ENCODE results near the gene TMED3. TPM values are rescaled to one million over a fixed set of nuclear protein-coding genes. Genes with fewer than 3 reads are reported as not detected.

The TMED3 gene
- total RNA-seq, 2 donors from 2014 or later: 140 to 220 TPM

GRCh38 chr15:79364571-79365240, 53.8 kb downstream of the TMED3 start:
- no peaks in the 10 kb centered on the region for H3K4me1 ChIP-seq (replicated peaks)
- no peak overlapping the region for H3K27ac ChIP-seq
- TF ChIP-seq POLR2AphosphoS5 (IDR thresholded peaks at IDR 0.05): no peak
- TF ChIP-seq POLR2A (IDR thresholded peaks at IDR 0.05): no peak
- no peak for TF ChIP-seq CTCF (IDR thresholded peaks at IDR 0.05)
- H3K9me3 ChIP-seq: no peaks in the 10 kb centered on the region
- intact Hi-C loops (cut with DNase I): no loop called here
- H3K36me3 ChIP-seq: no peaks in the 10 kb centered on the region
- WGBS: 93% methylated on average over 9 of the region's 9 CpGs
- H3K27me3 ChIP-seq (replicated peaks; ENCODE audit: insufficient read depth): no peaks in the 10 kb centered on the region
- H3K4me3 ChIP-seq: no peak overlapping the region
- no peak for DNase-seq (ENCODE audit: low spot score)

GRCh38 chr15:79365765-79366164, 54.9 kb downstream of the TMED3 start:
- intact Hi-C loops (cut with DNase I): no loop called here
- WGBS: 32% methylated on average over 3 of the region's 3 CpGs
- H3K27me3 ChIP-seq (replicated peaks; ENCODE audit: insufficient read depth): no peaks in the 10 kb centered on the region
- no peaks in the 10 kb centered on the region for H3K9me3 ChIP-seq
- TF ChIP-seq POLR2AphosphoS5 (IDR thresholded peaks at IDR 0.05) (no peak), CTCF (IDR thresholded peaks at IDR 0.05) (no peak), POLR2A (IDR thresholded peaks at IDR 0.05) (no peak)
- H3K36me3 ChIP-seq: no peaks in the 10 kb centered on the region
- H3K4me1 ChIP-seq (replicated peaks): no peaks in the 10 kb centered on the region
- no peak overlapping the region for H3K27ac ChIP-seq
- DNase-seq (ENCODE audit: low spot score): no peak
- no peak overlapping the region for H3K4me3 ChIP-seq

- Histone ChIP-seq H3K36me3 (no peaks in the 10 kb centered on the region), H3K27ac (no peak overlapping the region), H3K4me3 (no peak overlapping the region), H3K9me3 (no peaks in the 10 kb centered on the region), H3K4me1 (replicated peaks) (no peaks in the 10 kb centered on the region), H3K27me3 (replicated peaks; ENCODE audit: insufficient read depth) (no peaks in the 10 kb centered on the region)
- DNase-seq (ENCODE audit: low spot score): no peak
- TF ChIP-seq POLR2A (IDR thresholded peaks at IDR 0.05): no peak
- TF ChIP-seq CTCF (IDR thresholded peaks at IDR 0.05): no peak
- no peak for TF ChIP-seq POLR2AphosphoS5 (IDR thresholded peaks at IDR 0.05)
- intact Hi-C loops (cut with DNase I): no loop called here
- WGBS: 74% methylated on average over 2 of the region's 2 CpGs
Observed at GRCh38 chr15:79366691-79367090, 55.8 kb downstream of the TMED3 start.

- WGBS: 68% methylated on average over 1 of the region's 1 CpG
- H3K27me3 ChIP-seq (replicated peaks; ENCODE audit: insufficient read depth): no peaks in the 10 kb centered on the region
- intact Hi-C loops (cut with DNase I): no loop called here
- no peaks in the 10 kb centered on the region for H3K4me1 ChIP-seq (replicated peaks)
- H3K27ac ChIP-seq: no peak overlapping the region
- no peak for DNase-seq (ENCODE audit: low spot score)
- no peaks in the 10 kb centered on the region for H3K9me3 ChIP-seq
- no peaks in the 10 kb centered on the region for H3K36me3 ChIP-seq
- TF ChIP-seq POLR2AphosphoS5 (IDR thresholded peaks at IDR 0.05) (no peak), CTCF (IDR thresholded peaks at IDR 0.05) (no peak), POLR2A (IDR thresholded peaks at IDR 0.05) (no peak)
- H3K4me3 ChIP-seq: no peak overlapping the region
Observed at GRCh38 chr15:79370716-79371115, 59.8 kb downstream of the TMED3 start.

- intact Hi-C loops (cut with DNase I): no loop called here
- no peaks in the 10 kb centered on the region for H3K36me3 ChIP-seq
- no peak overlapping the region for H3K4me3 ChIP-seq
- no peaks in the 10 kb centered on the region for H3K9me3 ChIP-seq
- no peaks in the 10 kb centered on the region for H3K4me1 ChIP-seq (replicated peaks)
- no peak overlapping the region for H3K27ac ChIP-seq
- no peak for DNase-seq (ENCODE audit: low spot score)
- H3K27me3 ChIP-seq (replicated peaks; ENCODE audit: insufficient read depth): no peaks in the 10 kb centered on the region
- TF ChIP-seq POLR2A (IDR thresholded peaks at IDR 0.05): no peak
- no peak for TF ChIP-seq POLR2AphosphoS5 (IDR thresholded peaks at IDR 0.05)
- TF ChIP-seq CTCF (IDR thresholded peaks at IDR 0.05): no peak
- 95% methylated on average over 1 of the region's 1 CpG for whole genome bisulfite sequencing
Observed at GRCh38 chr15:79371591-79371990, 60.7 kb downstream of the TMED3 start.

Data from prostate gland (tissue), 2 donors.